IMR-90 (cell line): ENCODE results near the gene RIPPLY3. TPM values are rescaled to one million over a fixed set of nuclear protein-coding genes. Genes with fewer than 3 reads are reported as not detected.
A peak's percentile ranks its signal among the peaks of the same experiment; 100 is the strongest.

Experiments used
- ATAC-seq: fragments of 200-7000 bp; cut with Tn5 transposase; 2 replicates; pipeline ENCODE4 v1.9.1; 2020; ENCODE audit warnings: low read depth, mild to moderate bottlenecking, moderate library complexity
- BruUV-seq: library from RNA; stranded (reverse); fragments of 400-500 nt; replicated peaks from 2 replicates; lab custom pipeline; 2021; lab: Mats Ljungman, UMichigan
- CTCF ChIA-PET: fragments of 300-600 bp; formaldehyde crosslinking; extraction: SDS; loops from one replicate; lab custom pipeline; 2021; ENCODE audit warnings: antibody characterized with exemption; lab: Yijun Ruan, JAX
- POLR2A ChIA-PET: fragments of 300-600 bp; sonication (Branson Sonifier 250); formaldehyde crosslinking; loops from one replicate; lab custom pipeline; 2022; ENCODE audit warnings: antibody characterized with exemption; ENCODE audit not compliant: unreplicated experiment; lab: Charles Lee
- DNase-seq: peaks from one replicate; pipeline ENCODE4 v3.0.0; 2013
- H2AFZ ChIP-seq: replicated peaks from 2 replicates; pipeline ENCODE3; 2013; ENCODE audit warnings: low read length, mild to moderate bottlenecking; ENCODE audit not compliant: poor library complexity
- H2AK5ac ChIP-seq: 2 replicates; pipeline ENCODE4 v1.6.1; 2013; ENCODE audit warnings: low read depth, low read length, inconsistent platforms
- H2AK9ac ChIP-seq: replicated peaks from 2 replicates; pipeline ENCODE3; 2013; ENCODE audit warnings: mild to moderate bottlenecking, low read depth, low read length, moderate library complexity; ENCODE audit not compliant: poor library complexity
- H2BK120ac ChIP-seq: 2 replicates; pipeline ENCODE4 v1.6.1; 2013; ENCODE audit warnings: low read depth, low read length, inconsistent platforms
- H2BK15ac ChIP-seq: 3 replicates; pipeline ENCODE4 v1.6.1; 2013; ENCODE audit warnings: low read depth, low read length, inconsistent platforms
- H2BK20ac ChIP-seq: 2 replicates; pipeline ENCODE4 v1.6.1; 2013; ENCODE audit warnings: low read depth, mild to moderate bottlenecking, inconsistent platforms, low read length, moderate library complexity
- H2BK5ac ChIP-seq: 2 replicates; pipeline ENCODE4 v1.6.1; 2013; ENCODE audit warnings: mild to moderate bottlenecking, low read depth, low read length, inconsistent platforms; ENCODE audit not compliant: poor library complexity, severe bottlenecking
- H3K14ac ChIP-seq: replicated peaks from 2 replicates; pipeline ENCODE4 v1.6.1; 2013; ENCODE audit warnings: low read depth, low read length, inconsistent platforms
- H3K18ac ChIP-seq: 2 replicates; pipeline ENCODE4 v1.6.1; 2013; ENCODE audit warnings: low read depth, low read length, control low read depth
- H3K23ac ChIP-seq: 2 replicates; pipeline ENCODE4 v1.6.1; 2013; ENCODE audit warnings: low read depth, low read length, inconsistent platforms
- H3K27ac ChIP-seq: 2 replicates; pipeline ENCODE4 v1.5.1; 2013; ENCODE audit warnings: mild to moderate bottlenecking, control low read depth, low read length; ENCODE audit not compliant: insufficient read depth
- H3K27me3 ChIP-seq: 2 replicates; pipeline ENCODE4 v1.6.1; 2013; ENCODE audit warnings: low read length; ENCODE audit not compliant: control insufficient read depth, insufficient read depth
- H3K36me3 ChIP-seq: 2 replicates; pipeline ENCODE4 v1.6.1; 2013; ENCODE audit warnings: low read length, mixed read lengths; ENCODE audit not compliant: control insufficient read depth, insufficient read depth
- H3K4ac ChIP-seq: 2 replicates; pipeline ENCODE4 v1.6.1; 2013; ENCODE audit warnings: low read depth, low read length, inconsistent platforms
- H3K4me1 ChIP-seq: 2 replicates; pipeline ENCODE4 v1.6.1; 2013; ENCODE audit warnings: low read length, mixed read lengths; ENCODE audit not compliant: control insufficient read depth, insufficient read depth
- H3K4me2 ChIP-seq: 2 replicates; pipeline ENCODE4 v1.6.1; 2013; ENCODE audit warnings: low read depth, mild to moderate bottlenecking, control low read depth, low read length, moderate library complexity
- H3K4me3 ChIP-seq: 2 replicates; pipeline ENCODE4 v1.5.1; 2013; ENCODE audit warnings: low read depth, mild to moderate bottlenecking, control low read depth, low read length, moderate library complexity; ENCODE audit not compliant: insufficient read depth
- H3K56ac ChIP-seq: 2 replicates; pipeline ENCODE4 v1.6.1; 2013; ENCODE audit warnings: low read length, inconsistent platforms; ENCODE audit not compliant: insufficient read depth; ENCODE audit errors: extremely low read depth
- H3K79me1 ChIP-seq, 2 experiments: 2 replicates each; pipeline ENCODE4 v1.6.1; 2013; ENCODE audit warnings: low read length in 2 of 2, inconsistent platforms in 1 of 2, low read depth in 1 of 2
- H3K9ac ChIP-seq: 2 replicates; pipeline ENCODE4 v1.6.1; 2013; ENCODE audit warnings: low read depth, low read length, control low read depth
- H3K9me1 ChIP-seq: 2 replicates; pipeline ENCODE4 v1.6.1; 2013; ENCODE audit warnings: low read length, inconsistent platforms; ENCODE audit not compliant: insufficient read depth
- H3K9me3 ChIP-seq: 2 replicates; pipeline ENCODE4 v1.6.1; 2013; ENCODE audit warnings: low read length; ENCODE audit not compliant: control insufficient read depth, insufficient read depth
- H4K20me1 ChIP-seq: 2 replicates; pipeline ENCODE4 v1.6.1; 2013; ENCODE audit warnings: low read length, inconsistent platforms; ENCODE audit not compliant: insufficient read depth
- H4K5ac ChIP-seq: 2 replicates; pipeline ENCODE4 v1.6.1; 2013; ENCODE audit warnings: mild to moderate bottlenecking, low read depth, low read length, control low read depth
- H4K8ac ChIP-seq, 2 experiments: 2 replicates each; pipeline ENCODE4 v1.6.1; 2013; ENCODE audit warnings: low read depth in 2 of 2, low read length in 2 of 2, control low read depth in 1 of 2, inconsistent platforms in 1 of 2
- H4K91ac ChIP-seq: 2 replicates; pipeline ENCODE4 v1.6.1; 2013; ENCODE audit warnings: low read depth, low read length, inconsistent platforms; ENCODE audit not compliant: insufficient read depth
- BHLHE40 ChIP-seq: fragments of 150-350 bp; IDR thresholded peaks from 2 replicates; pipeline ENCODE4 v1.6.1; 2016; ENCODE audit warnings: mild to moderate bottlenecking, low read depth, low read length
- CEBPB ChIP-seq: IDR thresholded peaks from 2 replicates; pipeline ENCODE4 v1.6.1; 2012; ENCODE audit warnings: low read depth, low read length, improper control_type of control experiment
- CHD1 ChIP-seq: IDR thresholded peaks from 2 replicates; pipeline ENCODE4 v1.6.1; 2012; ENCODE audit warnings: low read depth, low read length, improper control_type of control experiment
- ELK1 ChIP-seq: fragments of 150-350 bp; IDR thresholded peaks from 2 replicates; pipeline ENCODE4 v1.6.1; 2016; ENCODE audit warnings: low read depth, mild to moderate bottlenecking, low read length, moderate library complexity, borderline replicate concordance
- FOS ChIP-seq: fragments of 150-350 bp; IDR thresholded peaks from 2 replicates; pipeline ENCODE4 v1.6.1; 2016; ENCODE audit warnings: low read depth, low read length
- MAZ ChIP-seq: IDR thresholded peaks from 2 replicates; pipeline ENCODE4 v1.6.1; 2012; ENCODE audit warnings: low read depth, mild to moderate bottlenecking, low read length, improper control_type of control experiment, moderate library complexity, borderline replicate concordance
- MXI1 ChIP-seq: IDR thresholded peaks from 2 replicates; pipeline ENCODE4 v1.6.1; 2012; ENCODE audit warnings: low read depth, mild to moderate bottlenecking, low read length, moderate library complexity, borderline replicate concordance
- POLR2A ChIP-seq: IDR thresholded peaks from 2 replicates; pipeline ENCODE4 v1.6.1; 2012; ENCODE audit warnings: mild to moderate bottlenecking, low read depth, low read length
- RAD21 ChIP-seq: IDR thresholded peaks from 2 replicates; pipeline ENCODE4 v1.6.1; 2012; ENCODE audit warnings: low read length, improper control_type of control experiment
- RCOR1 ChIP-seq: IDR thresholded peaks from 2 replicates; pipeline ENCODE4 v1.6.1; 2012; ENCODE audit warnings: mild to moderate bottlenecking, low read length, improper control_type of control experiment; ENCODE audit not compliant: insufficient replicate concordance
- RFX5 ChIP-seq: IDR thresholded peaks from 2 replicates; pipeline ENCODE4 v1.8.0; 2012; ENCODE audit warnings: low read depth, mild to moderate bottlenecking, low read length, moderate library complexity
- USF2 ChIP-seq: fragments of 150-350 bp; IDR thresholded peaks from 2 replicates; pipeline ENCODE4 v1.6.1; 2017; ENCODE audit warnings: mild to moderate bottlenecking, antibody characterized with exemption, low read length, low read depth
- WGBS, 2 experiments: methylation state at CpG; one replicate each; pipeline versions ENCODE4 v1.1.5 to v1.1.7; 2013; ENCODE audit warnings: missing lambda C conversion rate in 2 of 2; ENCODE audit not compliant: insufficient read length in 1 of 2; ENCODE audit errors: extremely low coverage in 2 of 2; 5-methylcytosine and 5-hydroxymethylcytosine counted together
- dilution Hi-C: fragments of 300-500 bp; cut with HindIII; formaldehyde crosslinking; loops from one replicate; pipeline ENCODE4 v1.14.3; 2018; ENCODE audit warnings: low sequenced_read_pairs; ENCODE audit not compliant: unreplicated experiment
- in situ Hi-C: fragments of 300-500 bp; cut with MboI; formaldehyde crosslinking; loops from 3 replicates; pipeline ENCODE4 v1.14.3; 2019; ENCODE audit warnings: low sequenced_read_pairs, inconsistent platforms, mixed read lengths
- intact Hi-C: fragments of 100-400 bp; cut with micrococcal nuclease; formaldehyde crosslinking; loops from 2 replicates; pipeline ENCODE4 v1.10.0; 2022
- polyA plus RNA-seq, 3 experiments: library from polyadenylated mRNA; depleted of rRNA; stranded (reverse); fragments of >200 nt; gene quantifications; 2 replicates each; pipeline ENCODE4 v1.2.3, GENCODE V29; 2012; ENCODE audit warnings: low replicate concordance in 1 of 3
- total RNA-seq: library from RNA; depleted of rRNA; stranded (reverse); fragments of >200 nt; gene quantifications from 2 replicates; pipeline ENCODE4 v1.2.3, GENCODE V29; 2012
- TF ChIP-seq, protein P1 (sequence below): conservative IDR thresholded peaks from 2 replicates; pipeline ENCODE4 v1.5.1; 2012; ENCODE audit warnings: mild to moderate bottlenecking, low read depth, low read length, improper control_type of control experiment

The RIPPLY3 gene
- total and polyA plus RNA-seq, 2 of the 4 experiments (the other 2 are of a cell fraction) = 0.10 TPM; not detected in 1

GRCh38 chr21:37005548-37006485, 685 bp upstream of the RIPPLY3 start:
- no peak for TF ChIP-seq MXI1
- TF ChIP-seq, protein P1, sequence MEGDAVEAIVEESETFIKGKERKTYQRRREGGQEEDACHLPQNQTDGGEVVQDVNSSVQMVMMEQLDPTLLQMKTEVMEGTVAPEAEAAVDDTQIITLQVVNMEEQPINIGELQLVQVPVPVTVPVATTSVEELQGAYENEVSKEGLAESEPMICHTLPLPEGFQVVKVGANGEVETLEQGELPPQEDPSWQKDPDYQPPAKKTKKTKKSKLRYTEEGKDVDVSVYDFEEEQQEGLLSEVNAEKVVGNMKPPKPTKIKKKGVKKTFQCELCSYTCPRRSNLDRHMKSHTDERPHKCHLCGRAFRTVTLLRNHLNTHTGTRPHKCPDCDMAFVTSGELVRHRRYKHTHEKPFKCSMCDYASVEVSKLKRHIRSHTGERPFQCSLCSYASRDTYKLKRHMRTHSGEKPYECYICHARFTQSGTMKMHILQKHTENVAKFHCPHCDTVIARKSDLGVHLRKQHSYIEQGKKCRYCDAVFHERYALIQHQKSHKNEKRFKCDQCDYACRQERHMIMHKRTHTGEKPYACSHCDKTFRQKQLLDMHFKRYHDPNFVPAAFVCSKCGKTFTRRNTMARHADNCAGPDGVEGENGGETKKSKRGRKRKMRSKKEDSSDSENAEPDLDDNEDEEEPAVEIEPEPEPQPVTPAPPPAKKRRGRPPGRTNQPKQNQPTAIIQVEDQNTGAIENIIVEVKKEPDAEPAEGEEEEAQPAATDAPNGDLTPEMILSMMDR = no peak
- no peak for TF ChIP-seq BHLHE40
- TF ChIP-seq RFX5 = no peak
- TF ChIP-seq POLR2A = no peak
- TF ChIP-seq USF2 = no peak
- no peak for TF ChIP-seq ELK1
- no peak for TF ChIP-seq CHD1
- no peak for TF ChIP-seq MAZ
- no peak for TF ChIP-seq RCOR1
- TF ChIP-seq FOS = no peak
- no peak for TF ChIP-seq RAD21
- no peak for TF ChIP-seq CEBPB
- H4K20me1 ChIP-seq = no peaks in the 10 kb centered on the region
- H2BK15ac ChIP-seq = no peak overlapping the region
- in situ Hi-C loops = no loop called here
- no peaks in the 10 kb centered on the region for H3K36me3 ChIP-seq
- no peak overlapping the region for H3K56ac ChIP-seq
- no peak overlapping the region for H3K9ac ChIP-seq
- BruUV-seq = no TSS peak
- WGBS, 2 experiments = 16% methylated on average over 38 of the region's 76 CpGs; no CpG with 5 or more reads in 1 of the 2 experiments
- ATAC-seq = no peak
- H3K27ac ChIP-seq = no peak overlapping the region
- H3K23ac ChIP-seq = no peak overlapping the region
- dilution Hi-C loops = no loop called here
- H4K8ac ChIP-seq = no peak overlapping the region
- no peak overlapping the region for H2AK9ac ChIP-seq
- H3K9me3 ChIP-seq = no peaks in the 10 kb centered on the region
- H3K79me1 ChIP-seq = no peaks in the 10 kb centered on the region
- H2BK20ac ChIP-seq = no peak overlapping the region
- H3K4me2 ChIP-seq = peak overlapping the region; percentile 59
- H4K91ac ChIP-seq = no peak overlapping the region
- no peak overlapping the region for H3K18ac ChIP-seq
- H3K4me3 ChIP-seq = peak overlapping the region; percentile 31; the same call in 1 of the 2 replicates
- H4K5ac ChIP-seq = no peak overlapping the region
- H3K27me3 ChIP-seq = peaks cover 33% of the 10 kb centered on the region
- no peak for DNase-seq
- CTCF ChIA-PET = no interaction called here
- intact Hi-C loops = no loop called here
- no peak overlapping the region for H3K4ac ChIP-seq
- POLR2A ChIA-PET = interaction anchor here (0.6 kb wide), 1 partner anchor 11 kb away, joined by 6 read pairs; no protein-coding TSS in a partner anchor
- H2BK5ac ChIP-seq = no peak overlapping the region
- H2AFZ ChIP-seq = peak overlapping the region; percentile 82
- H3K4me1 ChIP-seq = no peaks in the 10 kb centered on the region
- no peak overlapping the region for H2BK120ac ChIP-seq
- no peak overlapping the region for H2AK5ac ChIP-seq
- H3K14ac ChIP-seq = no peak overlapping the region
- no peaks in the 10 kb centered on the region for H3K9me1 ChIP-seq
